Activated CD4-positive, alpha-beta T cell treated with anti-CD3 and anti-CD28 coated beads, Interleukin-2, amount 50 U/mL, for 1 hour (primary cell): ENCODE results near the gene C16orf54.
"Not testable (repeated sequence)": the region's sequence is repeated elsewhere in the genome, so short reads cannot be mapped to it uniquely, and the experiment has no call there.

ENCODE experiments used
- DNase-seq: peaks from one replicate; pipeline ENCODE4 v3.0.0-alpha.2; 2020

The C16orf54 gene

DNA sequence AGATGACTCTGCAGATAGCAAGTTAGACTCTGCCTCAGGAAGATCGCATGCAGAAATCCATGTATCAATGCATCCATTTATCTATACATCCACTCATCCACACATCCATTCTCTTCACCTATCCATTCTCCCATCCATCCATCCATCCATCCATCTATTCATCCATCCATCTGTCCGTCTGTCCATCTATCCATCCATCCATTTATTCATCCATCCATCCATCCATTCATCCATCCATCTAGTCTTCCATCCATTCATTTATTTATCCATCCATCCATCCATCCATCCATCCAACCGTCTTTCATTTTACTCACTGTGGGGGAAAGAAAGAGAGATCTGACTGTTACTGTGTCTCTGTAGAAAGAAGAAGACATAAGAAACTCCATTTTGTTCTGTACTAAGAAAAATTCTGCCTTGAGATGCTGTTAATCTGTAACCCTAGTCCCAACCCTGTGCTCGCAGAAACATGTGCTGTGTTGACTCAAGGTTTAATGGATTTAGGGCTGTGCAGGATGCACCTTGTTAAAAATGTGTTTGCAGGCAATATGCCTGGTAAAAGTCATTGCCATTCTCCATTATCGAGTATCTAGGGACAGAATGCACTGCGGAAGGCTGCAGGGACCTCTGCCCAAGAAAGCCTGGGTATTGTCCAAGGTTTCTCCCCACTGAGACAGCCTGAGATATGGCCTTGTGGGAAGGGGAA, 5.7 kb downstream of the C16orf54 start:
- DNase-seq, result not testable (repeated sequence)

DNA sequence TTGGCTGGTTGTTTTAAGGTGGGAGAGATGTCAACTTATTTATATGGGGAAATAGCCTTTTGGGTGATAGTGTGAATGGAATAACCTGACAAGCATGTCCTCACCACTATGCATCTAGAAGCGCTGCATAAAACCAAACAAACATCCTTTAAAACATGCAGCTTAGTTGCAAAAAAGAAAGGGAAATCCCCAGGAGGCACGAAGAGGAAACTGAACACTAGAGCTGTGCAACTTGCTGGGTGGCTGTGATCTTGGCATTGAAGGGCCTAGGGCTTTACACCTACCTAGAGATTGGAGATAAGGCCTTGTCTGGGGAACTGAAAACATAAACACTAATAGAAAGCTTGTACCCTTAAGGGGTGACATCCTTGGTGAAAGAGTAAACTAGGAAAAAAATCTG, 7.3 kb downstream of the C16orf54 start:
- DNase-seq, result peak; percentile 53

GRCh38 chr16:29737713-29738112, 8.1 kb downstream of the C16orf54 start:
- DNase-seq, result no peak

DNA sequence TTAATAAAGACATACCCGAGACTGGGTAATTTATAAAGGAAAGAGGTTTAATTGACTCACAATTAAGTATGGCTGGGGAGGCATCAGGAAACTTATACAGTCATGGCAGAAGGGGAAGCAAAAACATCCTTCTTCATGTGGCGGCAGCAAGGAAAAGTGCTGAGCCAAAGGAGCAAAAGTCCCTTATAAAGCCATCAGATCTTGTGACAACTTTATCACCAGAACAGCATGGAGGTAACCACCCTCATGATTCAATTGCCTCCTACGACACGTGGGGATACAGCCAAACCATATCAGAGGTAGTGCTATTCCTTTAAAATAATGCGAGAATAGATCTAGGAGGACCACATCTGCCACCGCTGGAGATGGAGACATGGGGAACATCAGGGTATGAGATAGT, 9.0 kb downstream of the C16orf54 start:
- DNase-seq, result no peak

GRCh38 chr16:29736112-29736511, 9.7 kb downstream of the C16orf54 start:
- no peak for DNase-seq

DNA sequence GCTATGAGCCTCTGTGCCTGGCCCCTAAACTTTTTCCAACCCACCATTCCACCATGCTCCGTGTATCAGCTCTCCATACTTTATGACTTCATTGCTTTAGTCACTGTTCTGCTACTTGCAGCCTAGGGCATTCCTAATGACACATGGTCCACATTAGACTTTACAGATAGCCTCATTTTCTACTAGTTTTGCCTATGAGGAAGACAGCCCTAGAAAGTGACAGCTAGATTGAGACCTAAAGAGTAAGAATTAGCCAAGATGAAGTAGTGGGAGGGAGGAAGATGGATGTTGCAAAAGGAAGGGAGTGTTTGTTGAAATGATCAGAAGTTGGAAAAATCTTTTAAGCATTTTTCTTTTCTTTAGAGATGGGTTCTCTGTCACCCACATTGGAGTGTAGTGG, 11.0 kb downstream of the C16orf54 start:
- no peak for DNase-seq

- DNase-seq, result not testable (repeated sequence)
Measured at GRCh38 chr16:29731768-29732601, 13.8 kb downstream of the C16orf54 start.

GRCh38 chr16:29730649-29731048, 15.1 kb downstream of the C16orf54 start:
- no peak for DNase-seq

- DNase-seq, result no peak
Measured at GRCh38 chr16:29729116-29729521, 16.7 kb downstream of the C16orf54 start.

DNA sequence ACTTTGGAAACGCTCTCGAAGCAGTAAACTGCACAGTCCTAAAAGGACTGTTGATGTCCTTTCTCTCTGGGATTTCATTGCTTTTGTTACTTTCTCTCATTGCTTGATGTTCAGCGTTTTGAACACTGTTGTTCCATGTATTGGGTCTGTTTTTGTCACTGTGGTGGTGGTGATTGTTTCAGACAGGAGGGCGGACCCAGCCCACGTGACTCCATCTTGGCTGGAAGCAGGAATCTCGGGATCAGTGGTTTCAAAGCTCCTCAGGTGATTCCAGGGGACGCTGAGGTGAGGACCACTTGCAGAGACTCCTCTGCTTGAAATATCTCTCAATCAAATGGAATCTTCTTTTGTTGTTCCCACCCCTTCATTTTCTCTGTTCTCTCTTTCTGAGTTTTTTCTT, 18.3 kb downstream of the C16orf54 start:
- no peak for DNase-seq

DNA sequence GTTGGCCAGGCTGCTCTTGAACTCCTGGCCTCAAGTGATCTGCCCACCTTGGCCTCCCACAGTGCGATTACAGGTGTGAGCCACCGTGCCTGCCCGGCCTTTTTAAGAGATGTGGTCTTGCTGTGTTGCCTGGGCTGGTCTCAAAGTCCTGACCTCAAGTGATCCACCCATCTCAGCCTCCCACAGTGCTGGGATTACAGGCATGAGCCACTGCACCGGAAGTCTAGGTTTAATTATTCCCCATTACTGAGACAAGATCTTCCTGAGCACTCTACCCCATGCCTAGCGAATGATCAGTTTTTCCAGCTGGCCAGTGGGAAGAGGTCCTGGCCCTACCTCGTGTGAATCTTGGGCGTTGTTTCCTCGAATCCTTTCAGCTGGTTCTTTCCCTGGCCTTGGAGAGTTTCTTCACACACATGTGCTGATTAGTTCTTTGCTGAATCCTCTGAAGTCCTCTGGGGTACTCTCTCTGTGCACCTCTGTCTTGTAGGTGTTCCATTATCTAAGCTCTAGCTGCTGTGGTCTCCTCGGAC, 18.9 kb downstream of the C16orf54 start:
- DNase-seq, result no peak

- DNase-seq, result peak; percentile 37
Measured at GRCh38 chr16:29721167-29721879, 24.5 kb downstream of the C16orf54 start.

GRCh38 chr16:29720703-29721102, 25.1 kb downstream of the C16orf54 start:
- no peak for DNase-seq

- no peak for DNase-seq
Measured at GRCh38 chr16:29719063-29719462, 26.7 kb downstream of the C16orf54 start.

- DNase-seq, result no peak
Measured at GRCh38 chr16:29717113-29717512, 28.7 kb downstream of the C16orf54 start.

DNA sequence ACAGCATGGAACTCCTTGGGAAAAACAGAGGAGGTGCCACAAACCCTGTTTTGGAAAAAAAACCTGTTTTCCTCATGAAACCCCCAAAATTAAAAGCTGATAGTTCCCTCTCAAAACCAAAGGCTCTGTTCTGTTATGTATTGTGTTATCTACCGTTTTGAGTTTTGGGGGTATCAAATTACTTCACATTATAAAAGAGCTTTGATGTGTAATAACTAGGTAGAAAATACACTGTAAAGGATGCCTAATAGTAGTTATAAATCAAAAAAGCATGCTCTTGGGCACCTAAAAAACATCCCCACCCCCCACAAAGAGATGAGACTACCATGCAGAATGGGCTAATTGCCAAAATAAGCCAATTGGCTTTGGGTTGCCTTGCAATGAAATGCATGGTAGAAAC, 30.8 kb downstream of the C16orf54 start:
- no peak for DNase-seq

- no peak for DNase-seq
Measured at GRCh38 chr16:29714396-29714795, 31.4 kb downstream of the C16orf54 start.

DNA sequence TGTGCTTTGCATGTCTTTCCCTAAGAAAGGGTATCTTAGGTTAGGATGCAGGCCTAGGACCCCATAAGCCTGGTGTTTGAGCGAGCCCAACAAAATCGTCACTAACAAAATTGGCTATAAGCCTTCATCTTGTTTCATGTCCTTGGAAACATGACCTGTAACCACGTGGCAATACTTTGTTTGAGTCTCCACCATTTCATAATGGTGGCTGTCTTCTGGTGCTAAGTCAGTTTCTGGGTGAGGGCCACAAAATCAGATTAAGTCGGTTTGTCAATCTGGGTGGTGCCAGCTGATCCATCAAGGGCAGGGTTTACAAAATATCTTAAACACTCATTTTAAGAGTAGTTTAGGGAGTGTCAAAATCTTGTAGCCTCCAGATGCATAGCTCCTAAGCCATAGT, 33.0 kb downstream of the C16orf54 start:
- DNase-seq, result no peak

- no peak for DNase-seq
Measured at GRCh38 chr16:29710227-29711219, 35.3 kb downstream of the C16orf54 start.

DNA sequence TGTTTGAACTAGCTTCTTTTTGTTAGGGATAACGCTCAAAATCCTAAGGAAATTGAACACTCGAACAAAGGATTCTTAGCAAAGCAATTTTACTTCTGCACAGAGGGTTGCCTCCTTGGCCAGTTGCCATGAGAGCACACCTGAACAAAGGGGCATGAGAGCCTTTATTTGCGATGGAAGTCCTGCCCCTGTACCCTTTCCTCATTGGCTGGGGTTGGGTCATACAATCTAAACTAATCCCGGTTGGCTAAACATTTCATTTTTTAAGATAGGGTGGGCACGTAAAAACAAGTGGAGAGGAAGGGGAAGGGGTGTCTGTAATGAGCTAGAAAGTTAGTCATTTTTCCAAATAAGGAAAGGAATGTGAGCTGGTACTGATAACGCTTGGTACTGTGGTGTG, 36.1 kb downstream of the C16orf54 start:
- not testable (repeated sequence) for DNase-seq

DNA sequence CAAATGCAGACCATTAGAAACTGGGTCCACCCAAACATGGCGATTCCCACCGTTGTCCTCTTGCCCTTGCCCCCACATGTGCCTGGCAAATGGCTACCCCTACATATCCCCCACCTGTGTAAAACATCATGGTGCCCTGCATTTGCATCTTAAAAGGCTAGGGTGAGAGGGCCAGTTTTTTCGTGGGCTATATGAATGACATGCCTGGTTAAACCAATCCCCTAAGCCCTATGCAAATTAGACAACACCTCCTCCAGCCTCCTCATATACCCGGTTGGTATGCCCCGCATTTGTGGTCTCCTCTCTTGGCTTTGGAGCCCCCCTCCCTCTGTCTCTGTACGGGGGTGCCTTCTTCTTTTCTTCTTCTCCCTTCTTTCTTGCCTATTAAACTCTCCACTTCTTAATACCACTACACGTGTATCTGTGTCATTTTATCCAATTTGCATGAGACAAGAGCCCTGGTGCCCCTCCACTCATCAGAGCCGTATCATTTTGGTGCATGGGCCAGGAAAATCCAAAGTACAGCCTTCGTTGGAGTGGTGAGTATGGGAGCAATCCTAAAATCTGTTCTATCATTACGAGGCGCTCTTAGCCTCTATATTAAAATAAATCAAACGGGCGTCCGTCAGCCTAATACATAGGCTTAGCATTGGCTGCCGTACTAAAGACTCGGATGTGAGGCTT, 36.7 kb downstream of the C16orf54 start:
- no peak for DNase-seq
